HepG2 (cell line): Measurements from ENCODE around the gene TSPAN9. TPM values are rescaled to one million over a fixed set of nuclear protein-coding genes. Genes with fewer than 3 reads are reported as not detected.

Experiments used
- ATAC-seq: fragments of 200-7000 bp; cut with Tn5 transposase; 3 replicates; pipeline ENCODE4 v1.9.1; 2020; ENCODE audit warnings: mild to moderate bottlenecking, moderate library complexity
- BruUV-seq: library from RNA; stranded (reverse); fragments of 400-500 nt; replicated peaks from 2 replicates; lab custom pipeline; 2021; lab: Mats Ljungman, UMichigan
- CTCF ChIA-PET: fragments of 300-600 bp; formaldehyde crosslinking; extraction: SDS; loops from one replicate; lab custom pipeline; 2021; ENCODE audit warnings: low total read pairs, inconsistent platforms, low intra/inter-chr PET ratio; lab: Yijun Ruan, JAX
- POLR2A ChIA-PET: fragments of 350-600 bp; sonication (Branson Sonifier 250); formaldehyde crosslinking; loops from one replicate; lab custom pipeline; 2020; ENCODE audit warnings: antibody characterized with exemption, inconsistent platforms; lab: Yijun Ruan, JAX
- DNase-seq: peaks from one replicate; pipeline ENCODE4 v3.0.0-alpha.2; 2015; ENCODE audit warnings: low spot score
- FAIRE-seq: peaks from 3 replicates; lab custom pipeline; 2011; peaks lifted over from hg19 to GRCh38; lab: Jason Lieb, UNC
- H2AFZ ChIP-seq: one replicate; pipeline ENCODE4 v1.6.1; 2011; ENCODE audit warnings: low read length, inconsistent platforms
- H3K27ac ChIP-seq: fragments of 300-600 bp; 3 replicates; pipeline ENCODE4 v1.8.0; 2011; ENCODE audit warnings: mixed run types, mild to moderate bottlenecking, mixed read lengths, low read length, inconsistent platforms; ENCODE audit not compliant: insufficient read depth; ENCODE audit errors: extremely low read length
- H3K27me3 ChIP-seq, 2 experiments: fragments of 200-600 bp in 1 of 2; 2 replicates in 1 of 2; 3 replicates in 1 of 2; pipeline versions ENCODE4 v1.6.0 to v1.8.0; 2011; ENCODE audit warnings: low read length in 2 of 2, mild to moderate bottlenecking in 2 of 2, moderate library complexity in 2 of 2, inconsistent platforms in 1 of 2; ENCODE audit not compliant: insufficient read depth in 2 of 2, control insufficient read depth in 1 of 2
- H3K36me3 ChIP-seq, 2 experiments: fragments of 200-600 bp in 1 of 2; replicated peaks in 1 of 2; 2 replicates in 1 of 2; 3 replicates in 1 of 2; pipeline versions ENCODE4 v1.5.1 to v1.8.0; 2011; ENCODE audit warnings: low read length in 2 of 2, inconsistent platforms in 1 of 2; ENCODE audit not compliant: insufficient read depth in 2 of 2, control insufficient read depth in 1 of 2
- H3K4me1 ChIP-seq: 2 replicates; pipeline ENCODE4 v1.5.1; 2012; ENCODE audit warnings: low read length, inconsistent platforms; ENCODE audit not compliant: insufficient read depth
- H3K4me2 ChIP-seq: 2 replicates; pipeline ENCODE4 v1.6.0; 2011; ENCODE audit warnings: low read depth, low read length, inconsistent platforms
- H3K4me3 ChIP-seq, 3 experiments: fragments of 200-600 bp in 1 of 3; sonication (generic), shearing (Covaris generic) in 1 of 3; replicated peaks in 1 of 3; 2 replicates each; pipeline ENCODE4 v1.5.1; 2011 to 2016; ENCODE audit warnings: low read length in 3 of 3, inconsistent platforms in 2 of 3, low read depth in 2 of 3, mild to moderate bottlenecking in 2 of 3, control low read depth in 1 of 3, mixed read lengths in 1 of 3; ENCODE audit not compliant: insufficient read depth in 1 of 3
- H3K79me2 ChIP-seq: one replicate; pipeline ENCODE4 v1.6.1; 2011; ENCODE audit warnings: low read length, inconsistent platforms; ENCODE audit not compliant: insufficient read depth
- H3K9ac ChIP-seq: 2 replicates; pipeline ENCODE4 v1.6.0; 2011; ENCODE audit warnings: mild to moderate bottlenecking, low read depth, low read length, inconsistent platforms; ENCODE audit not compliant: insufficient read depth
- H3K9me3 ChIP-seq: 2 replicates; pipeline ENCODE4 v1.5.1; 2012; ENCODE audit warnings: mild to moderate bottlenecking, low read length
- H4K20me1 ChIP-seq: 2 replicates; pipeline ENCODE4 v1.6.0; 2011; ENCODE audit warnings: inconsistent platforms, mild to moderate bottlenecking, low read length, moderate library complexity; ENCODE audit not compliant: insufficient read depth
- PCBP2 ChIP-seq: fragments of 200-400 bp; formaldehyde crosslinking; optimal IDR thresholded peaks from 2 replicates; pipeline ENCODE3; 2018; ENCODE audit warnings: low read length, low read depth; ENCODE audit not compliant: poor library complexity, severe bottlenecking
- SYNCRIP ChIP-seq: fragments of 200-400 bp; formaldehyde crosslinking; IDR thresholded peaks from 2 replicates; pipeline ENCODE4 v1.6.1; 2018; ENCODE audit warnings: mild to moderate bottlenecking, low read depth, low read length; ENCODE audit not compliant: insufficient read depth
- TAF15 ChIP-seq: fragments of 200-400 bp; formaldehyde crosslinking; IDR thresholded peaks from one replicate; pipeline ENCODE4 v1.6.1; 2018; ENCODE audit warnings: mild to moderate bottlenecking, low read depth, low read length; ENCODE audit not compliant: poor library complexity, severe bottlenecking
- ZNF276 ChIP-seq: sonication (generic); formaldehyde crosslinking; IDR thresholded peaks from 2 replicates; pipeline ENCODE4 v1.4.0; 2020; ENCODE audit warnings: mild to moderate bottlenecking, low read depth, missing genetic modification reagents
- ZNF709 ChIP-seq: sonication (generic); formaldehyde crosslinking; IDR thresholded peaks from 2 replicates; pipeline ENCODE4 v1.5.0; 2020; ENCODE audit warnings: mild to moderate bottlenecking, missing genetic modification reagents
- WGBS: methylation state at CpG from one replicate; pipeline ENCODE4 v1.1.6; 2017; ENCODE audit warnings: low lambda C conversion rate; 5-methylcytosine and 5-hydroxymethylcytosine counted together
- in situ Hi-C: cut with HindIII; loops from 2 replicates; pipeline ENCODE4 v1.10.0; 2017; ENCODE audit warnings: low pct_unique_long_range_greater_than_20kb; ENCODE audit not compliant: extremely low pct_ligation_motif_present
- intact Hi-C: fragments of 100-400 bp; cut with micrococcal nuclease; formaldehyde crosslinking; loops from one replicate; pipeline ENCODE4 v1.10.0; 2022; ENCODE audit not compliant: unreplicated experiment
- polyA plus RNA-seq, 8 experiments: library from polyadenylated mRNA; depleted of rRNA in 3 of 8; stranded (reverse) in 7 of 8; unstranded in 1 of 8; fragments of >200 nt; fragmentation: Illumina TruSeq in 4 of 8; extraction: Trizol in 4 of 8; gene quantifications; 2 replicates each; pipeline versions ENCODE4 v1.2.1 to v1.2.3, GENCODE V29; 2011 to 2016; ENCODE audit warnings: low read depth in 4 of 8, missing spikeins in 1 of 8, mixed read lengths in 1 of 8; ENCODE audit not compliant: insufficient read depth in 1 of 8
- total RNA-seq, 5 experiments: library from RNA; depleted of rRNA; stranded (reverse); fragments of >200 nt; fragmentation: Illumina TruSeq; extraction: Trizol; gene quantifications; 2 replicates each; pipeline ENCODE4 v1.2.3, GENCODE V29; 2016; ENCODE audit warnings: low read depth in 1 of 5
- TF ChIP-seq, protein P1 (sequence below): sonication (generic); formaldehyde crosslinking; IDR thresholded peaks from 2 replicates; pipeline ENCODE4 v1.4.0; 2020; ENCODE audit warnings: mild to moderate bottlenecking, missing genetic modification reagents

The TSPAN9 gene
- total and polyA plus RNA-seq, 2 of the 13 experiments (the other 11 are each of a cell fraction or from before 2014, with no cell fraction given): 18.1 to 42.3 TPM

DNA sequence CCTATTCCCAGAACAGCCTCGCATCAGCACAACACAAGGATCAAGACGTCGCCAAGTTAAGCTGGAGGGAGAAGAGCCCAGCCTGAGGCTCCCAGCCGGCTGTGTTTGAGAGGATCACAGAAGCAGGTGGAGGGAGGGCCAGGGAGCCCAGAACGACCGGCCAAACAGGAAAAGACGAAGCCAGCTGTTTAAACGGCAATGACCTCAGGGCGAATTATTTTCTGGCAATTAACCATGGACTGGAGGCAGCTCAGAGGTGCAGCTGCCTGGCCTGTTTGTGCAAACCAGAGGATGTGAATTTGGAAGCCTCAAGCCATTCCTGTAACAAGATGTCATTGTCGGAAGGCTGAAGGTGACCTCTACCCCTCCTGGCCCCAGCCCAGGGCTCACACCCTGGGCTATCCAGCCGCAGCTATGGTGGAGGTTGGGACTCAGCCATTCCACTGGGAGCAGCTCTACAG lies 238.1 kb downstream of the TSPAN9 start:
- H3K4me1 ChIP-seq: no peaks in the 10 kb centered on the region

DNA sequence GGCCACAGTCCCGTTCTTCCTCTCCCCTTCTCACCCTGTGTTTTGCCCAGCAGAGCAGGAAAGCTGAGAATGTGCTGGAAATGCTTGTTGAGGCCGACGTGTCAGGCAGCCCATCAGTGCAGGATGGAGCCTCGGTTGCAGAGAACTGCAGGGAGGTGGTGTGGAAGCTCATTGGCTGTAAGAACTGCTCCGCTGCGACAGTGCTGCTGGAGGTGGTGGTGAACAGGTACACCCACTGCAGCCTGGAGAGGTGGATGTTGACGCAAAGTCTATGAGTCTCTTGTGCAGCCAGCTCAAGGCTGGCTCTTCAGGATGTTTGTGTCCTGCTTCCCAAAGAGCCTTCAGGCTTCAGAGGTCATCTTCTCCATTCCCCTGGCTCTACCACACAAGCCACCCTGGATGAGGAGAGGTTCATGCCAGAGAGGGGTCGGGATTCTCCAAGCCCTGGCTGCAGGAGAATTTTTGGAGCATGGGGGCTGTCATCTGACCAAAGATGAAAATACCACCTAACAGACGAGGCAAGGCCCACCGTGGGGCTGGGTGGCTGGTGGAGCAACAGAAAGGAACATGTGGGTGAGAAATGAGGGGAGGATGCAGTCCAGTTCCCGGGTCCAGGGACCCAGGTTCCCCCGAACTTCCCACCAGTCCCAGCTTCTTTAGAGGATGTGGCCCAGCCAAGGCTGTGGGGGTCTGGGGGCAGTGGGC lies 239.7 kb downstream of the TSPAN9 start:
- in situ Hi-C loops: loop anchor here (10.0 kb wide), 1 partner anchor 328 kb away; no protein-coding TSS in a partner anchor
- ATAC-seq: no peak
- no peaks in the 10 kb centered on the region for H3K4me1 ChIP-seq
- no peak overlapping the region for H3K27ac ChIP-seq
- CTCF ChIA-PET: no interaction called here
- peaks cover 7 to 78% of the 10 kb centered on the region in 2 experiments; a peak in 4 of 5 replicates for H3K27me3 ChIP-seq
- H4K20me1 ChIP-seq: peaks cover 3% of the 10 kb centered on the region; the same call in 1 of the 2 replicates
- no peak overlapping the region for H3K4me3 ChIP-seq
- no peak for FAIRE-seq
- no peaks in the 10 kb centered on the region for H3K79me2 ChIP-seq
- H3K9me3 ChIP-seq: no peaks in the 10 kb centered on the region
- H2AFZ ChIP-seq: no peak overlapping the region
- no peak for DNase-seq
- no TSS peak for BruUV-seq
- WGBS: 4% methylated on average over 9 of the region's 12 CpGs
- no peaks in the 10 kb centered on the region for H3K36me3 ChIP-seq
- H3K9ac ChIP-seq: no peak overlapping the region
- intact Hi-C loops: no loop called here
- POLR2A ChIA-PET: no interaction called here
- no peak overlapping the region for H3K4me2 ChIP-seq
- TF ChIP-seq ZNF709 (CRISPR knock-in tag): no peak
- TF ChIP-seq, protein P1, sequence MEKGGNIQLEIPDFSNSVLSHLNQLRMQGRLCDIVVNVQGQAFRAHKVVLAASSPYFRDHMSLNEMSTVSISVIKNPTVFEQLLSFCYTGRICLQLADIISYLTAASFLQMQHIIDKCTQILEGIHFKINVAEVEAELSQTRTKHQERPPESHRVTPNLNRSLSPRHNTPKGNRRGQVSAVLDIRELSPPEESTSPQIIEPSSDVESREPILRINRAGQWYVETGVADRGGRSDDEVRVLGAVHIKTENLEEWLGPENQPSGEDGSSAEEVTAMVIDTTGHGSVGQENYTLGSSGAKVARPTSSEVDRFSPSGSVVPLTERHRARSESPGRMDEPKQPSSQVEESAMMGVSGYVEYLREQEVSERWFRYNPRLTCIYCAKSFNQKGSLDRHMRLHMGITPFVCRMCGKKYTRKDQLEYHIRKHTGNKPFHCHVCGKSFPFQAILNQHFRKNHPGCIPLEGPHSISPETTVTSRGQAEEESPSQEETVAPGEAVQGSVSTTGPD (CRISPR knock-in tag): no peak
- TF ChIP-seq PCBP2: no peak
- TF ChIP-seq SYNCRIP: no peak

More for the DNA sequence above, 238.1 kb downstream of the TSPAN9 start:
- Histone ChIP-seq H3K9me3 (no peaks in the 10 kb centered on the region), H2AFZ (no peak overlapping the region), H3K36me3 (no peaks in the 10 kb centered on the region), H3K4me2 (no peak overlapping the region), H3K27me3 (peaks cover 11 to 80% of the 10 kb centered on the region in 2 experiments), H3K4me3 (no peak overlapping the region)
- DNase-seq: no peak
- 26% methylated on average over 11 of the region's 11 CpGs for WGBS
- intact Hi-C loops: no loop called here
- TF ChIP-seq ZNF276 (CRISPR knock-in tag): no peak
- no peak for TF ChIP-seq TAF15
- TF ChIP-seq, all 625 proteins: peak for 0
- ChIA-PET CTCF (no interaction called here), POLR2A (no interaction called here)
- Histone ChIP-seq H3K27ac (no peak overlapping the region), H3K9ac (no peak overlapping the region), H3K79me2 (no peaks in the 10 kb centered on the region), H4K20me1 (peaks cover 3% of the 10 kb centered on the region; the same call in 1 of the 2 replicates)
- in situ Hi-C loops: loop anchor here (10.0 kb wide), 1 partner anchor 330 kb away; no protein-coding TSS in a partner anchor
- FAIRE-seq: no peak
- BruUV-seq: no TSS peak
- no peak for ATAC-seq
